IMR-90 (cell line): ENCODE data around the gene CFAP97D1. TPM values are rescaled to one million over a fixed set of nuclear protein-coding genes. Genes with fewer than 3 reads are reported as not detected.

Experiments used
- ATAC-seq: fragments of 200-7000 bp; cut with Tn5 transposase; 2 replicates; pipeline ENCODE4 v1.9.1; 2020; ENCODE audit warnings: low read depth, mild to moderate bottlenecking, moderate library complexity
- BruUV-seq: library from RNA; stranded (reverse); fragments of 400-500 nt; replicated peaks from 2 replicates; lab custom pipeline; 2021; lab: Mats Ljungman, UMichigan
- CTCF ChIA-PET: fragments of 300-600 bp; formaldehyde crosslinking; extraction: SDS; loops from one replicate; lab custom pipeline; 2021; ENCODE audit warnings: antibody characterized with exemption; lab: Yijun Ruan, JAX
- POLR2A ChIA-PET: fragments of 300-600 bp; sonication (Branson Sonifier 250); formaldehyde crosslinking; loops from one replicate; lab custom pipeline; 2022; ENCODE audit warnings: antibody characterized with exemption; ENCODE audit not compliant: unreplicated experiment; lab: Charles Lee
- DNase-seq: peaks from one replicate; pipeline ENCODE4 v3.0.0; 2013
- H2AFZ ChIP-seq: replicated peaks from 2 replicates; pipeline ENCODE3; 2013; ENCODE audit warnings: low read length, mild to moderate bottlenecking; ENCODE audit not compliant: poor library complexity
- H2AK5ac ChIP-seq: 2 replicates; pipeline ENCODE4 v1.6.1; 2013; ENCODE audit warnings: low read depth, low read length, inconsistent platforms
- H2AK9ac ChIP-seq: replicated peaks from 2 replicates; pipeline ENCODE3; 2013; ENCODE audit warnings: mild to moderate bottlenecking, low read depth, low read length, moderate library complexity; ENCODE audit not compliant: poor library complexity
- H2BK120ac ChIP-seq: 2 replicates; pipeline ENCODE4 v1.6.1; 2013; ENCODE audit warnings: low read depth, low read length, inconsistent platforms
- H2BK15ac ChIP-seq: 3 replicates; pipeline ENCODE4 v1.6.1; 2013; ENCODE audit warnings: low read depth, low read length, inconsistent platforms
- H2BK20ac ChIP-seq: 2 replicates; pipeline ENCODE4 v1.6.1; 2013; ENCODE audit warnings: low read depth, mild to moderate bottlenecking, inconsistent platforms, low read length, moderate library complexity
- H2BK5ac ChIP-seq: 2 replicates; pipeline ENCODE4 v1.6.1; 2013; ENCODE audit warnings: mild to moderate bottlenecking, low read depth, low read length, inconsistent platforms; ENCODE audit not compliant: poor library complexity, severe bottlenecking
- H3K14ac ChIP-seq: replicated peaks from 2 replicates; pipeline ENCODE4 v1.6.1; 2013; ENCODE audit warnings: low read depth, low read length, inconsistent platforms
- H3K18ac ChIP-seq: 2 replicates; pipeline ENCODE4 v1.6.1; 2013; ENCODE audit warnings: low read depth, low read length, control low read depth
- H3K23ac ChIP-seq: 2 replicates; pipeline ENCODE4 v1.6.1; 2013; ENCODE audit warnings: low read depth, low read length, inconsistent platforms
- H3K27ac ChIP-seq: 2 replicates; pipeline ENCODE4 v1.5.1; 2013; ENCODE audit warnings: mild to moderate bottlenecking, control low read depth, low read length; ENCODE audit not compliant: insufficient read depth
- H3K27me3 ChIP-seq: 2 replicates; pipeline ENCODE4 v1.6.1; 2013; ENCODE audit warnings: low read length; ENCODE audit not compliant: control insufficient read depth, insufficient read depth
- H3K36me3 ChIP-seq: 2 replicates; pipeline ENCODE4 v1.6.1; 2013; ENCODE audit warnings: low read length, mixed read lengths; ENCODE audit not compliant: control insufficient read depth, insufficient read depth
- H3K4ac ChIP-seq: 2 replicates; pipeline ENCODE4 v1.6.1; 2013; ENCODE audit warnings: low read depth, low read length, inconsistent platforms
- H3K4me1 ChIP-seq: 2 replicates; pipeline ENCODE4 v1.6.1; 2013; ENCODE audit warnings: low read length, mixed read lengths; ENCODE audit not compliant: control insufficient read depth, insufficient read depth
- H3K4me2 ChIP-seq: 2 replicates; pipeline ENCODE4 v1.6.1; 2013; ENCODE audit warnings: low read depth, mild to moderate bottlenecking, control low read depth, low read length, moderate library complexity
- H3K4me3 ChIP-seq: 2 replicates; pipeline ENCODE4 v1.5.1; 2013; ENCODE audit warnings: low read depth, mild to moderate bottlenecking, control low read depth, low read length, moderate library complexity; ENCODE audit not compliant: insufficient read depth
- H3K56ac ChIP-seq: 2 replicates; pipeline ENCODE4 v1.6.1; 2013; ENCODE audit warnings: low read length, inconsistent platforms; ENCODE audit not compliant: insufficient read depth; ENCODE audit errors: extremely low read depth
- H3K79me1 ChIP-seq, 2 experiments: 2 replicates each; pipeline ENCODE4 v1.6.1; 2013; ENCODE audit warnings: low read length in 2 of 2, inconsistent platforms in 1 of 2, low read depth in 1 of 2
- H3K9ac ChIP-seq: 2 replicates; pipeline ENCODE4 v1.6.1; 2013; ENCODE audit warnings: low read depth, low read length, control low read depth
- H3K9me1 ChIP-seq: 2 replicates; pipeline ENCODE4 v1.6.1; 2013; ENCODE audit warnings: low read length, inconsistent platforms; ENCODE audit not compliant: insufficient read depth
- H3K9me3 ChIP-seq: 2 replicates; pipeline ENCODE4 v1.6.1; 2013; ENCODE audit warnings: low read length; ENCODE audit not compliant: control insufficient read depth, insufficient read depth
- H4K20me1 ChIP-seq: 2 replicates; pipeline ENCODE4 v1.6.1; 2013; ENCODE audit warnings: low read length, inconsistent platforms; ENCODE audit not compliant: insufficient read depth
- H4K5ac ChIP-seq: 2 replicates; pipeline ENCODE4 v1.6.1; 2013; ENCODE audit warnings: mild to moderate bottlenecking, low read depth, low read length, control low read depth
- H4K8ac ChIP-seq, 2 experiments: 2 replicates each; pipeline ENCODE4 v1.6.1; 2013; ENCODE audit warnings: low read depth in 2 of 2, low read length in 2 of 2, control low read depth in 1 of 2, inconsistent platforms in 1 of 2
- H4K91ac ChIP-seq: 2 replicates; pipeline ENCODE4 v1.6.1; 2013; ENCODE audit warnings: low read depth, low read length, inconsistent platforms; ENCODE audit not compliant: insufficient read depth
- MXI1 ChIP-seq: IDR thresholded peaks from 2 replicates; pipeline ENCODE4 v1.6.1; 2012; ENCODE audit warnings: low read depth, mild to moderate bottlenecking, low read length, moderate library complexity, borderline replicate concordance
- NFE2L2 ChIP-seq: fragments of 150-350 bp; IDR thresholded peaks from 2 replicates; pipeline ENCODE4 v1.6.1; 2016; ENCODE audit warnings: low read depth, mild to moderate bottlenecking, low read length
- SMC3 ChIP-seq: fragments of 150-350 bp; IDR thresholded peaks from 2 replicates; pipeline ENCODE4 v1.6.1; 2016; ENCODE audit warnings: low read depth, mild to moderate bottlenecking, antibody characterized with exemption, low read length, moderate library complexity
- WGBS, 2 experiments: methylation state at CpG; one replicate each; pipeline versions ENCODE4 v1.1.5 to v1.1.7; 2013; ENCODE audit warnings: missing lambda C conversion rate in 2 of 2; ENCODE audit not compliant: insufficient read length in 1 of 2; ENCODE audit errors: extremely low coverage in 2 of 2; 5-methylcytosine and 5-hydroxymethylcytosine counted together
- dilution Hi-C: fragments of 300-500 bp; cut with HindIII; formaldehyde crosslinking; loops from one replicate; pipeline ENCODE4 v1.14.3; 2018; ENCODE audit warnings: low sequenced_read_pairs; ENCODE audit not compliant: unreplicated experiment
- in situ Hi-C: fragments of 300-500 bp; cut with MboI; formaldehyde crosslinking; loops from 3 replicates; pipeline ENCODE4 v1.14.3; 2019; ENCODE audit warnings: low sequenced_read_pairs, inconsistent platforms, mixed read lengths
- intact Hi-C: fragments of 100-400 bp; cut with micrococcal nuclease; formaldehyde crosslinking; loops from 2 replicates; pipeline ENCODE4 v1.10.0; 2022
- polyA plus RNA-seq, 3 experiments: library from polyadenylated mRNA; depleted of rRNA; stranded (reverse); fragments of >200 nt; gene quantifications; 2 replicates each; pipeline ENCODE4 v1.2.3, GENCODE V29; 2012; ENCODE audit warnings: low replicate concordance in 1 of 3
- total RNA-seq: library from RNA; depleted of rRNA; stranded (reverse); fragments of >200 nt; gene quantifications from 2 replicates; pipeline ENCODE4 v1.2.3, GENCODE V29; 2012

CFAP97D1 gene
- total and polyA plus RNA-seq, 2 of the 4 experiments (the other 2 are of a cell fraction), result under 0.01 TPM; not detected in 1

DNA sequence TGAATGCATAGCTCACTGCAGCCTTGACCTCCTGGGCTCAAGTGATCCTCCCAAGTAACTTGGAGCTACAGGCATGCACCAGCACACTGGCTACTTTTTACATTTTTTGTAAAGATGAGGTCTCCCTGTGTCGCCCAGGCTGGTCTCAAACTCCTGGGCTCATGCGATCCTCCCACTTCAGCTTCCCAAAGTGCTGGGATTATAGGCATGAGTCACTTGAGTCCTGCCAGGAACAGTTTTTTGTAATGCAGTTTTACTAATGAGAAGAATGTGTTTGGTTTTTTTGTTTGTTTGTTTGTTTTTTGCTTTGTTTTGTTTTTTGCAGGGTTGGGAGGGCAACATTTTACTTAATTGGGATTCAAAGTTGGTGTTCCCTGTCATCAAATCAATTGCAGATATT lies 43.8 kb upstream of the CFAP97D1 start:
- no TSS peak for BruUV-seq
- WGBS, 2 experiments, result no CpG with 5 or more reads among the region's 2 CpGs
- H3K36me3 ChIP-seq, result no peaks in the 10 kb centered on the region

More for the DNA sequence above, 43.8 kb upstream of the CFAP97D1 start:
- no peaks in the 10 kb centered on the region for H4K20me1 ChIP-seq
- H3K9me1 ChIP-seq, result peaks cover 19% of the 10 kb centered on the region
- H3K4me2 ChIP-seq, result no peak overlapping the region
- H4K91ac ChIP-seq, result no peak overlapping the region
- H3K4ac ChIP-seq, result no peak overlapping the region
- CTCF ChIA-PET, result no interaction called here
- dilution Hi-C loops (no loop called here), intact Hi-C loops (no loop called here), in situ Hi-C loops (no loop called here)
- no peak overlapping the region for H3K18ac ChIP-seq
- no peak overlapping the region for H4K5ac ChIP-seq
- H2BK20ac ChIP-seq, result no peak overlapping the region
- no peak overlapping the region for H3K23ac ChIP-seq
- peaks cover 21% of the 10 kb centered on the region for H3K4me1 ChIP-seq
- TF ChIP-seq MXI1 (no peak), NFE2L2 (no peak), SMC3 (no peak)
- H4K8ac ChIP-seq, result no peak overlapping the region
- H2BK5ac ChIP-seq, result no peak overlapping the region
- DNase-seq (no peak), ATAC-seq (no peak)
- no peak overlapping the region for H2AK5ac ChIP-seq
- H2AK9ac ChIP-seq, result no peak overlapping the region
- H3K79me1 ChIP-seq, result no peaks in the 10 kb centered on the region
- H2BK120ac ChIP-seq, result no peak overlapping the region
- no peak overlapping the region for H3K14ac ChIP-seq
- no peak overlapping the region for H3K56ac ChIP-seq
- H2BK15ac ChIP-seq, result no peak overlapping the region
- H2AFZ ChIP-seq, result no peak overlapping the region
- H3K9me3 ChIP-seq, result no peaks in the 10 kb centered on the region
- no peak overlapping the region for H3K27ac ChIP-seq
- H3K4me3 ChIP-seq, result no peak overlapping the region
- H3K9ac ChIP-seq, result no peak overlapping the region
- no peaks in the 10 kb centered on the region for H3K27me3 ChIP-seq
- POLR2A ChIA-PET, result no interaction called here
